GM19395 (cell line): ENCODE results near the gene KRT25.

Source experiments
- ATAC-seq: cut with Tn5 transposase; IDR thresholded peaks from one replicate; pipeline ENCODE4 v1.9.1; 2021; ENCODE audit warnings: mild to moderate bottlenecking, moderate library complexity; ENCODE audit not compliant: unreplicated experiment

KRT25 gene

GRCh38 chr17:40699371-40699770, 55.8 kb downstream of the KRT25 start:
- ATAC-seq, result no peak
